AG09319 (cell line): ENCODE results near the gene EPC2.

Experiments
- DNase-seq: peaks from one replicate; pipeline ENCODE4 v3.0.0-alpha.2; 2010; ENCODE audit warnings: low read depth; ENCODE audit errors: extremely low read depth
- TF ChIP-seq, protein P1 (sequence below): IDR thresholded peaks from 2 replicates; pipeline ENCODE4 v1.5.1; 2011; ENCODE audit warnings: low read depth, mild to moderate bottlenecking, inconsistent platforms, low read length, moderate library complexity

Gene EPC2

DNA sequence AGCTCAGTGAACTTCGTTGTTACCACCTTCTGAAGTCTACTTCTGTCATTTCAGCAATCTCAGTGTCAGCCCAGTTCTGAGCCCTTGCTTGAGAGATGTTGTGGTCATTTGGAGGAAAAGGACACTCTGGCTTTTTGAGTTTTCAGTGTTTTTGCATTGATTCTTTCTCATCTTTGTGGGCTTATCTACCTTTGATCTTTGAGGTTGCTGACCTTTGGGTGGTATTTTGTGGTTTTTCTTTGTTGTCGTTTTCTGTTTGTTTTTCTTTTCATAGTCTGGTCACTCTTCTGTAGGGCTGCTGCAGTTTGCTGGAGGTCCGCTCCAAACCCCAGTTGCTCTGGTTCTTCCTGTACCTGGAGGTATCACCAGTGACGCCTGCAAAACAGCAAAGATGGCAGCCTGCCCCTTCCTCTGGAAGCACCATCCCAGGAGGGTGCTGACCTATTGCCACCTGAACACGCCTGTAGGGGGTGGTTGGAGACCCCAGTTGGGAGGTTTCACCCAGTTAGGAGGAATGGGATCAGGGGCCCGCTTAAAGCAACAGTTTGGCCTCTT is 74.7 kb downstream of the EPC2 start:
- TF ChIP-seq, protein P1, sequence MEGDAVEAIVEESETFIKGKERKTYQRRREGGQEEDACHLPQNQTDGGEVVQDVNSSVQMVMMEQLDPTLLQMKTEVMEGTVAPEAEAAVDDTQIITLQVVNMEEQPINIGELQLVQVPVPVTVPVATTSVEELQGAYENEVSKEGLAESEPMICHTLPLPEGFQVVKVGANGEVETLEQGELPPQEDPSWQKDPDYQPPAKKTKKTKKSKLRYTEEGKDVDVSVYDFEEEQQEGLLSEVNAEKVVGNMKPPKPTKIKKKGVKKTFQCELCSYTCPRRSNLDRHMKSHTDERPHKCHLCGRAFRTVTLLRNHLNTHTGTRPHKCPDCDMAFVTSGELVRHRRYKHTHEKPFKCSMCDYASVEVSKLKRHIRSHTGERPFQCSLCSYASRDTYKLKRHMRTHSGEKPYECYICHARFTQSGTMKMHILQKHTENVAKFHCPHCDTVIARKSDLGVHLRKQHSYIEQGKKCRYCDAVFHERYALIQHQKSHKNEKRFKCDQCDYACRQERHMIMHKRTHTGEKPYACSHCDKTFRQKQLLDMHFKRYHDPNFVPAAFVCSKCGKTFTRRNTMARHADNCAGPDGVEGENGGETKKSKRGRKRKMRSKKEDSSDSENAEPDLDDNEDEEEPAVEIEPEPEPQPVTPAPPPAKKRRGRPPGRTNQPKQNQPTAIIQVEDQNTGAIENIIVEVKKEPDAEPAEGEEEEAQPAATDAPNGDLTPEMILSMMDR: no peak
- no peak for DNase-seq

DNA sequence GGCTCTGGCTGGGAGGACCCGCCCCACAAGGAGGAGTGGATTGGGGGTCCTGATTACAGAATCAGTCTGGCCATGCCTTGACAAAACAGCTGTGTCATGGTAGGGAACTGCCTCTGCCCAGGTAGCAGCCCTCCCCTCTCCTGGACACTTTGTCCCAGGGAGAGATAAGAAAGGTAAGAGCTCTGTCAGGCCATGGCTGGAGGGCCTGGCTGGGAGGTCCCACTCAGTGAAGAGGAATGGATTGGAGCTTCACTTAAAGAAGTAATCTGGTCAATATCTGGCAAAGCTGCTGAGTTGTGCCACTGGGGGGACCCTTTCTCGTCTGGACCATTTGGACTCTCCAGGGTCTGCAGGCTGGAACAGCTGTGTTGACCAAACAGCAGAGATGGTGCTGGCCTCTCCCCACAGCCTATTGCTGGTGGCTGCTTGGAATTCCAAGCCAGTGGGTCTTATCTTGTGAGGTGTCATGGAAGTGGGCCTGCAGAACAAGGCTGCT is 75.4 kb downstream of the EPC2 start:
- no peak for DNase-seq
- TF ChIP-seq, protein P1: no peak

DNA sequence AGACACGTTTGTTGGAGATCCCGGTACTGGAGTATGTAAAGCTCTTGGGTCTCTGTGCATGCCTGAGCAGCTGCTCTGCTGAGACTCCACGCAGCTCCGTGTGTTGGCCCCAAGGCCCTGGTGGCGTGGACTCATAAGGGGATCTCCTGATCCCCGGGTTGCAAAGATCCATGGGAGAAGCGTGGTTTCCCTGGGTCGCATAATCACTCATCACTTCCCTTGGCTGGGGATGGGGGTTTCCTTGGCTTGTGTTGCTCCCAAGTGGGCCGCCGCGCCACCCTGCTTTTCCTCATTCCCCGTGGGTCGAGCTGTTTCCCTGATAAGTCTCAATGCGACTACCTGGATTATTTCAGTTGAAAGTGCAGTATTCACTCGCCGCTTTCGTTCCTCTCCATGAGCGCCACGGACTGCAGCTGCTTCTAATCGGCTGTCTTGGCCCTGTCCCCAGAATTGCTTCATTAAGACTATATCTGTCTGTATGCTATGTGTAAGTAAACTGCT is 76.0 kb downstream of the EPC2 start:
- DNase-seq: no peak

DNA sequence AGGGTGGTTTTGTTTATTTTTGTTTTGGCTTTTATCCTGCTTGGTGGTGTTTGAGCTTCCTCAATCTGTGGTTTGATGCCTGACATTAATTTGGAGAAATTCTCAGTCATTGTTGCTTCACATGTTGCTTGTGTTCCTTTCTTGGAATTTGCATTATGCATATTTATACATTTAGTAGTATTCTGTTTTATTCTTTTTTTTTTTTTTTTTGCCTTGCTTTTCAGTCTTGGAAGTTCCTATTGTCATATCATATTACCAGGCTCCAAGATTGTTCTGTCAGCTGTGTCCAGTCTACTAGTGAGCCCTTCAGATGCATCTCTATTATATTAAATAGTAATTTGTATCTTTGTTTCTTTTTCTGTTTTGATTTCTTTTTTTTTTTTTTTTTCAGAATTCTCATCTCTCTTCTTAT is 77.0 kb downstream of the EPC2 start:
- DNase-seq: no peak
- TF ChIP-seq, protein P1: no peak

More for the DNA sequence above, 76.0 kb downstream of the EPC2 start:
- TF ChIP-seq, protein P1: no peak

DNA sequence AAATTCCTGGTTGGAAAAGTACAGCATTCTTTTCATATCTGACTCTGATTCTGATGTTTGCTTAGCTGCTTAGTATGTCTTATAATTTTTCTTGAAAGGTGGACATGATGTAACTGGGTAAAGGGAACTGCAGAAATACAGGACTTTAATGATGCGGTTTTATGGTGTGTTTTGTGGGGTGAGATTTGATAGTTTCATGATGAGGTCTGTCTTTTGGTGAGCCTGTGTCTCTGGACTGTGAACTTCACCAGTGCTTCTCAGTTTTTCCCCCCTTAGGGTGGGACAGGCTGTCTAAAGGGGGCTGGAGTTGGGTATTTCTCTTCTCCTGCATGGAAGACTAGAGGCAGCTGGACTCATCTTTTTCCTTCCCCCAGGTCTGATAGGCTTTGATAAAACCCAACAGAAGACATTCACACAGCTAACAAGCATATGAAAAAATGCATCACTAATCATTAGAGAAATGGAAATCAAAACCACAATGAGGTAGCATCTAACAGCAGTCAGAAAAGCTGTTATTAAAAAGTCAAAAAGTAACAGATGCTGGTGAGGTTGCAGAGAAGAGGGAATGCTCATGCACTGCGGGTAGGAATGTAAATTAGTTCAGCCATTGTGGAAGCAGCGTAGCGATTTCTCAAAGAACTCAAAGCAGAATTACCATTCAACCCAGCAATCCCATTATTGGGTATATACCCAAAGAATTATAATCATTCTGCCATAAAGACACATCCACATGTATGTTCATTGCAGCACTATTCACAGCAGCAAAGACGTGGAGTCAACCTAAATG is 77.6 kb downstream of the EPC2 start:
- DNase-seq: no peak
- TF ChIP-seq, protein P1: no peak

DNA sequence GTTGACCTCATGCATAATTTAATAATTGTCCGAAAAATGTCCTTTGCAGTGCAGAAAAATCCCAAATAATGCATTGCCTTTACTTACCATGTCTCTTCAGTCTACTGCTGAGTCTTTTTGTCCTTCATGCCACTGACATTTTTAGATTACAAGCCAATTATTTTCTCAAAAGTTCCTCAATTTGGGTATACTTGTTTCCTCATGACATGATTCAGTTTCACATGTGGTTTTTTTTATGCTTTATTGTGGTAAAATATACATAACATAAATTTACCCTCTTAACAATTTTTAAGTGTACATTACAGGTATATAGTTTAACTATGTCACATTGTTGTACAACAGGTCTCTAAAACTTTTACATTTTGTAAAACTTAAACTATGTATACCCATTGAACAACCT is 81.0 kb downstream of the EPC2 start:
- TF ChIP-seq, protein P1: no peak
- no peak for DNase-seq

DNA sequence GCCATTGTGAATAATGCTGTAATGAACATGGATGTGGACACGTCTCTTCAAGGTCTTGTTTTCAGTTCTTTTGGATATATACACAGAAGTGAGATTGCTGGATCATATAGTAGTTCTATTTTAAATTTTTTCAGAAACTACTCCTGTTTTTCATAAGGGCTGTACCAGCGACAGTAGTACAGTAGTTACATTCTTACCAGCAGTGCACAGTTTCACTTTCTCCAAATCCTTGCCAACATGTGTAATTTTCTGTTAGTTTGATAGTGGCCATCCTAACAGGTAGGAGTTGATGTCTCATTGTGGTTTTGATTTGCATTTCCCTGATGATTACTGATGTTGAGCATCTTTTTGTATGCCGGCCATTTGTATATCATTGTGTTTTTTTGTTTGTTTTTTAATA is 81.7 kb downstream of the EPC2 start:
- TF ChIP-seq, protein P1: no peak
- no peak for DNase-seq
